Prostate gland (tissue), 2 donors: Measurements from ENCODE around the gene ZFYVE9. TPM values are rescaled to one million over a fixed set of nuclear protein-coding genes. Genes with fewer than 3 reads are reported as not detected.

ENCODE experiments used
- DNase-seq: peaks from one replicate; pipeline ENCODE4 v3.0.0-alpha.2; 2019; ENCODE audit warnings: low spot score
- H3K27ac ChIP-seq, 2 donors: fragments of 200-600 bp; sonication (generic); 2 replicates each; pipeline ENCODE4 v1.5.1; 2017 to 2019
- H3K27me3 ChIP-seq: fragments of 200-600 bp; sonication (generic); replicated peaks from 2 replicates; pipeline ENCODE4 v1.5.1; 2019; ENCODE audit not compliant: insufficient read depth
- H3K36me3 ChIP-seq, 2 donors: fragments of 200-600 bp; sonication (generic); 1 replicate in 1 of 2; 2 replicates in 1 of 2; pipeline versions ENCODE4 v1.5.1 to v1.8.1; 2017 to 2019
- H3K4me1 ChIP-seq: fragments of 200-600 bp; sonication (generic); replicated peaks from 2 replicates; pipeline ENCODE4 v1.5.1; 2019
- H3K4me3 ChIP-seq, 2 donors: fragments of 200-600 bp; sonication (generic); 2 replicates each; pipeline ENCODE4 v1.5.1; 2017 to 2019
- H3K9me3 ChIP-seq: fragments of 200-600 bp; sonication (generic); 2 replicates; pipeline ENCODE4 v1.5.1; 2017
- CTCF ChIP-seq, 4 experiments: fragments of 200-600 bp in 2 of 4; fragments of 450-650 bp in 2 of 4; sonication (generic) in 2 of 4; IDR thresholded peaks; 1 replicate in 3 of 4; 2 replicates in 1 of 4; pipeline ENCODE4 v1.5.1; 2016 to 2019; ENCODE audit warnings: antibody characterized with exemption in 4 of 4, mild to moderate bottlenecking in 2 of 4, moderate library complexity in 2 of 4
- POLR2A ChIP-seq: fragments of 450-650 bp; IDR thresholded peaks from one replicate; pipeline ENCODE4 v1.6.1; 2016; ENCODE audit warnings: antibody characterized with exemption, mild to moderate bottlenecking
- POLR2AphosphoS5 ChIP-seq: sonication (generic); formaldehyde crosslinking; IDR thresholded peaks from one replicate; pipeline ENCODE4 v1.6.1; 2017; ENCODE audit warnings: antibody characterized with exemption
- WGBS: methylation state at CpG from one replicate; pipeline ENCODE4 v1.1.5; 2018; 5-methylcytosine and 5-hydroxymethylcytosine counted together
- intact Hi-C: fragments of 100-400 bp; cut with DNase I; formaldehyde crosslinking; loops from one replicate; pipeline ENCODE4 v1.14.2; 2022
- total RNA-seq, 2 donors: library from RNA; depleted of rRNA; stranded (reverse); fragments of >200 nt; gene quantifications; one replicate each; pipeline ENCODE4 v1.1.0, GENCODE V29; 2016

Gene ZFYVE9
- total RNA-seq, 2 donors from 2014 or later: 28.6 to 29.0 TPM

GRCh38 chr1:52259886-52260285 is 118.0 kb downstream of the ZFYVE9 start:
- Histone ChIP-seq H3K9me3 (no peaks in the 10 kb centered on the region), H3K4me3 (no peak overlapping the region), H3K27ac (no peak overlapping the region), H3K36me3 (no peaks in the 10 kb centered on the region), H3K27me3 (no peaks in the 10 kb centered on the region), H3K4me1 (no peaks in the 10 kb centered on the region)
- intact Hi-C loops: loop anchor here (10.0 kb wide), 1 partner anchor 115 kb away; the partner anchor contains the start of gene ZFYVE9
- 36% methylated on average over 3 of the region's 3 CpGs for WGBS
- DNase-seq: no peak
- no peak for TF ChIP-seq POLR2AphosphoS5
- no peak for TF ChIP-seq POLR2A
- TF ChIP-seq CTCF (IDR thresholded peaks at IDR 0.05): no peak

- TF ChIP-seq POLR2A: no peak
- no peak for TF ChIP-seq CTCF (IDR thresholded peaks at IDR 0.05)
- H3K27me3 ChIP-seq: no peaks in the 10 kb centered on the region
- intact Hi-C loops: loop anchor here (10.0 kb wide), 1 partner anchor 119 kb away; the partner anchor contains the start of gene ZFYVE9
- H3K9me3 ChIP-seq: no peaks in the 10 kb centered on the region
- H3K27ac ChIP-seq: no peak overlapping the region
- DNase-seq: no peak
- H3K4me1 ChIP-seq: no peaks in the 10 kb centered on the region
- no peaks in the 10 kb centered on the region for H3K36me3 ChIP-seq
- WGBS: 61% methylated on average over 3 of the region's 3 CpGs
- no peak overlapping the region for H3K4me3 ChIP-seq
Measured at GRCh38 chr1:52263153-52263910, 121.4 kb downstream of the ZFYVE9 start.

GRCh38 chr1:52264530-52265115 is 122.7 kb downstream of the ZFYVE9 start:
- intact Hi-C loops: loop anchor here (10.0 kb wide), 1 partner anchor 120 kb away; the partner anchor contains the start of gene ZFYVE9
- TF ChIP-seq POLR2A (no peak), CTCF (IDR thresholded peaks at IDR 0.05) (no peak), POLR2AphosphoS5 (no peak)
- WGBS: 41% methylated on average over 2 of the region's 2 CpGs
- Histone ChIP-seq H3K4me3 (no peak overlapping the region), H3K4me1 (no peaks in the 10 kb centered on the region), H3K27ac (no peak overlapping the region), H3K36me3 (no peaks in the 10 kb centered on the region), H3K27me3 (no peaks in the 10 kb centered on the region), H3K9me3 (no peaks in the 10 kb centered on the region)
- no peak for DNase-seq

- no peaks in the 10 kb centered on the region for H3K4me1 ChIP-seq
- no peak for DNase-seq
- H3K4me3 ChIP-seq: no peak overlapping the region
- H3K9me3 ChIP-seq: no peaks in the 10 kb centered on the region
- H3K27ac ChIP-seq: no peak overlapping the region
- TF ChIP-seq POLR2A (no peak), CTCF (IDR thresholded peaks at IDR 0.05) (no peak), POLR2AphosphoS5 (no peak)
- H3K36me3 ChIP-seq: no peaks in the 10 kb centered on the region
- intact Hi-C loops: loop anchor here (10.0 kb wide), 1 partner anchor 122 kb away; the partner anchor contains the start of gene ZFYVE9
- H3K27me3 ChIP-seq: no peaks in the 10 kb centered on the region
- WGBS: 100% methylated on average over 1 of the region's 1 CpG
Measured at GRCh38 chr1:52266507-52266906, 124.6 kb downstream of the ZFYVE9 start.
